GM18858 (cell line): Measurements from ENCODE around the gene C11orf16.
"Not testable (repeated sequence)": the region's sequence is repeated elsewhere in the genome, so short reads cannot be mapped to it uniquely, and the experiment has no call there.

ENCODE experiments used
- ATAC-seq: cut with Tn5 transposase; IDR thresholded peaks from one replicate; pipeline ENCODE4 v1.9.1; 2021; ENCODE audit not compliant: unreplicated experiment

The C11orf16 gene, protein sequence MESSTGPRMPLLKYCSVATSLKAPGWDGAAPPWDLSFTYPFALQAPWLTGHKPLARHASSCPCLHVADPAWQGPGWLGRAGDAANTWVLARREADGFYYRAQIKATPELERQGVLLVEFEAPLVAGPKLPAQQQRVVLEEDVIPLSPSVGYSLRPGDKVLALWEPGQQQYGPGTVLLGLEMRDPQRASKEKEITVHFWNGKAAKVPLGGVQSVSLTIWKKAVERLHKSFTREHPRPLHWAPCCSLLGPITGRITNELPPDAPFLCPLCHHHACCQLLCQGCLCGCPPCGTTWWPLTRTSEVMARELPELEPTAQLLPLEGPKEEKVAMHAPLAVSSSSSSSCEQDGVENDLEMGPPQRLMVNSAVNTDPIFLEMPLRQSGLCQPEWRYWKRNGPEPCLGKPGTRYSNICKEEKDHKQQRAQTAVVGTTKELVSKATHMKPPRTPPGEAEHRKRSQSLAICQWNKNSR

DNA sequence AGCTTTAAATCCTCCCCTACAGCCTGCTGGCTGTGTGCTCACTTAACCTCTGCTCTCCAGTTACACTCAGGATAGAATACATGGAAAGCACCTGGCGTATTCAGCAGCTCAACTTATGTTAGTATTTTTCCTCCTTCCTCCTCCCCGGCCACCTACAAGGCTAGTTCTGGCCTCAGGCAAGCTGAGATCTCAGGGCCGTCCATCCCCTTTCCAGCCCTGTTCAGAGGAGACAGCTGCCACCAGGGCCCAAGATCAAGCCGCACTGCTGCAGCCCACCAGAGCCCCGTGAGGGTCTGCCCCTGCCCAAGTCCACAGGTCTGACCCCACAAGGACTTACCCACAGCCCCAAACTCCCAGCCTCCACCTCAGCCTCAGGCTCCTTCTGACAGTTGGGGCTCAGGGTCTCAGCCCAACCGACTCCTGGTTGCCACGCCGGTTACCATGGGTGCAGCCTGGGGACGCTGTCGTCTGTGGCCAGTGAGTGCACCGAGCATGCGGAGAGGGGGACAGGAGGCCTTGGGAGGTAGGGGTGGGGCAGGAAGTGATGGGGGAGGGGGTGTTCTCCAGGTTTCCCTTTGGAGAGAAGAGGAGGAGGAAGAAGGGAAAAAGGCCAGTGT is at the start of gene C11orf16:
Gene C11orf16 (minus strand): TSS at position 384 of the 617 bp plus-strand sequence. CDS start 639 bp downstream, outside the sequence.
- no peak for ATAC-seq

DNA sequence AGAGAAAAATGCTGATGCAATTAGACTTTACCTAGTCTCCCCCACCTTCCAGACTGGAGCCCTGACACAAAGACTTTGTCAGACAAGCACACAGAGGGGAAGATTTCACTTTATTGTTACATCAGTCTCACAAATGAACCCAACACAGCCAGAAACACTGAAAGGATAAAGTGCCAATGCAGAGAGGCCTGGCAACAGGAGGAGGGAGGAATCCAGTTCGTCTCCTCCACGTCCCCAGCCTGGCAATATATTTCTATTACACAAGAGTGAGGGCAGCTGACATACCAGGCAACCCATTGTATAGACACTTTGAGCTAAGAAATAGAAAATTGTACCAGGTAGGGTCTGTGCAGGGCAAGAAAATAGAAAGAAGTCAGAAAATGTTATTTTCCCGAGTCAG is 47.7 kb upstream of the C11orf16 start:
- no peak for ATAC-seq

DNA sequence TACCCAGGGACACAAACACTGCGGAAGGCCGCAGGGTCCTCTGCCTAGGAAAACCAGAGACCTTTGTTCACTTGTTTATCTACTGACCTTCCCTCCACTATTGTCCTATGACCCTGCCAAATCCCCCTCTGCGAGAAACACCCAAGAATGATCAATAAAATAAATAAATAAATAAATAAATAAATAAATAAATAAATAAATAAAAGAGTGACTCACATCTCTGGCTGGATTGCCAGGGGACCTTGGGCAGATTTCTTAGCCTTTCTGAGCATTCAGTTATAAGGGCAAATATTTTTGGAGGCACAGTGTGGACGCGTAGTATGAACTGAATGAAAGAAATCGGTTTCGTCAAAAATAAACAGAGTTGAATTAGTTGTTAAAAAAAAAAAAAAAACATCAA is 46.6 kb upstream of the C11orf16 start:
- not testable (repeated sequence) for ATAC-seq

DNA sequence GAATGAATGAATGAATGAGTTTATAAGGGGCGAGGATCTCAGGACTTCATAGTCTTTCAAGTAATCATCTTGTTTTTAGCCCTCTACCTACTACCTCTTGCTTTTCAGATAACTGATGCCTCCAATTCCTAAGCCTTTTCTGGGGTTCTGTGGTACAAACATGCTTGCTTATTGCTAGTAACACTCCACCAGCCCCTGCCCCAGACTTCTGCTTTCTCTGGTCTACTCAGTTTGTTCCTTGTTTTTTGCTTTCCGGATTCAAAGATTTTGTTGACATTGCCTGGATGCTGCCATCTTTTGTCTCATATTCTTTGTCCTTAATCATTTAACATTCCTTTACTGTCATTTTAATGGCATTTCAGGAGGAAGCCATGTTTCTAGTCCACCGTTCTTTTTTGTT is 40.4 kb upstream of the C11orf16 start:
- no peak for ATAC-seq

DNA sequence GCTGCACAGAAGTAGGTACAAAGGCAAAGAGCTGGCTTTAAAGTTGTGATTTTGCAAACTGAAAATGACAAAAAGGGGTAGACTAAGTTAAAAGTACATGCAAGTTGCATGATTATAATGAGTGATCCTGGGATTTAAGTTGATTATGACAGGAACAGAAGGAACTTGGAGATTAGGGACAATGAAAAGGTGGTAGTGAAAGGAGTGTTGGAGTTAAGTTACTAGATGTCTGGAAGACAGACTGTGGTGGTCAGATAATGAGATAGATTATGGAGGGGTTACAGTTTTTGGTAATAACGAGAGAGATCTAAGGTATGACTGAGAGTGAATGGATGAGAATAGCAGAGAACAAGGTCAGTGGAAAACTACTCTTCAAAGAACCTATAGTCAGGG is 39.2 kb upstream of the C11orf16 start:
- no peak for ATAC-seq

DNA sequence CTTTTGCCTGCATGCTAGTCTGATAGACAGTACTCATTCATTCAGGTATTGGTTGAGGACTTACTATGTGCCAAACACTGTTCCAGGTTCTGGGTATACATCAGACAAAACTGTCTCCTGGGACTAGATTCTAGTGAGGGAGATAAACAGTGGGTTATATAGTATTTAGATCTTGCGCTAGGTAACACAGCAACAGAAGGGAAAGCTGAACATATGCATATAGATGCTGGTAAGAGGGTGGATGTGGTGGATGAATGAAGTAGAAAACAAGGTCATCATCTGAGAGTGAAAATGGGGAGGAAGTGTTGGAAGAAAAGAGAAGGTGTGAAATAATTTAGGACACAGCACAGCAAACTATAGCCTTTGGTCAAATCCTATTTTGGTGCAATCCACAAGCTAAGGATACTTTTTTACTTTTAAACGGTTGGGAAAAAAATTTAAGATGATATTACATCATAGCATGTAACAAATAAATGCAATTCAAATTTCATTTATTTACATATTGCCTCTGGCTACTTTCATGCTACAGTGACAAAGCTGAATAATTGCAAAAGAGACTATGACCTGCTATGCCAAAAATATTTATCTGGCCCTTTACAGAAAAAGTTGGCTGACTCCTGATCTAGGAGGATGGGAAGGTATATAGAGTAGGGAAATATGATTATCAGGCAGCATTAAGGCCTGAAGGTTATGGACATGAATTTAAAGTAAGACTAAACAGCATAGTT is 38.6 kb upstream of the C11orf16 start:
- ATAC-seq: no peak

DNA sequence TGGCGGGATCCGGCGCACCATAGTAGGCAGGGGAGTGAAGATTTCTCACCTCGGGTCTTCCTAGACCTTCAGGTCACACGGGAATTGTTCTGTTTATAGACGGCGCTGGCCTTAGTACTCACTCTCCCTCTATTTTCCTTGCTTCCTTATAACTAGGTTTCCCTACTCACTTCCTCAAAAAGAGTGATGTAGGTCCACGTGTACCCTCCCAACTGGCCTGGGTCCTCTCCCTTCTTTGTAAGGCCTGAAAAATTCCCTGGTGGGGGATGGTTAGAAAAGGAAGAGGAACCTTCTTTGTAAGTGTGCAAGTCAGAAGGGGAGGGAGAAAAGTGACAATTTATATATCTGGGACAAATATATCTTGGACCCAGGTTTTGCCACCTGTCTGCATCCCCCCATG is 34.4 kb upstream of the C11orf16 start:
- no peak for ATAC-seq

DNA sequence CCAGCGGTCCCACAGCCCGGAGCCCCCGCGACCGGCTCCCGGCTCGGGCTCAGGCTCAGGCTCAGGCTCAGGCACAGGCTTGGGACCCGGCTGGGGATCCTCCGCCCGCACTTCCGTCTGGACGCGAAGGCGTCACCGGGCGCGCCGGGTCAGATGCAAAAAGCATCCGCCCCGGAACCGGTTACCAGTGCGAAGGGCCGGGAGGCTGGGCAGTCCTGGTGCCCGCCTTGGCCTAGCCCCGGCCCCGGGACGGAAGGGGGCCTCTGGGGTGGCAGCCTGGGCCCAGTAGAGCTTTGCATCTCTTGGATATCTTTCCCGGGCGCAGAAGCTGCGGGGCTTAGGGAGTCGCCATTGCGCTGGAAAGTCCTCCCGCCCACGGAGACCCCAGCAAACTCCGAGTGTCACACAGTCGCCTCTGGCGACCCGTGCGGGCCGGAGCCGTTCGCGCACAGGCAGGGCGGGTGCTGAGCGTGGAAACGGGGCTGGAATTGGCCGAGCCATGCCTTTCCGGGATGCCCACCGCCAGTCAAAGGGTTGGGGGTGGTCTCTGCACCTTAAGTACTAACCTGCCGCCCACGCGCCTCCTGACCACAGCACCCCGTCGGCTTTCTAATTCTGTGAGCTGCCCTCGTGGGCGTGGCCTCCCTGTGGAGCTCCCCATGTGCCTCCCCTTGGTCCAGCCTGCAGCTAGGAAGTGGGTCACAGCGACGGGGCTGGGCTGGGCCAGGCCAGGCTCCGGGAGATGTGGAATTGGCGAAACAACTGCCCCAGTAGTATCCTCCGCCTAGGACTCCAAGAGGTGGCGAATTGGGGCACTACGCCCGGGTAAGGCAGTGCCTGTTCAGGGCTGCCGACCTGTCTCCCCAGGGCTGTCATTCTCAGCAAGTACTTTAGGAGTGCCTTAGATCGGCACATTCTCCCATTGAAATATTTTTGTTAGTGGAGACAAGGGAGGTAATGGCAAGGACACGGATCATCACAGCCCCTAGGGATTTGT is 31.9 kb upstream of the C11orf16 start, which contains the start of gene TMEM9B:
Gene TMEM9B (minus strand): TSS at position 119 of the 997 bp plus-strand sequence. CDS start 129 bp downstream, outside the sequence.
- ATAC-seq: peak; percentile 55

DNA sequence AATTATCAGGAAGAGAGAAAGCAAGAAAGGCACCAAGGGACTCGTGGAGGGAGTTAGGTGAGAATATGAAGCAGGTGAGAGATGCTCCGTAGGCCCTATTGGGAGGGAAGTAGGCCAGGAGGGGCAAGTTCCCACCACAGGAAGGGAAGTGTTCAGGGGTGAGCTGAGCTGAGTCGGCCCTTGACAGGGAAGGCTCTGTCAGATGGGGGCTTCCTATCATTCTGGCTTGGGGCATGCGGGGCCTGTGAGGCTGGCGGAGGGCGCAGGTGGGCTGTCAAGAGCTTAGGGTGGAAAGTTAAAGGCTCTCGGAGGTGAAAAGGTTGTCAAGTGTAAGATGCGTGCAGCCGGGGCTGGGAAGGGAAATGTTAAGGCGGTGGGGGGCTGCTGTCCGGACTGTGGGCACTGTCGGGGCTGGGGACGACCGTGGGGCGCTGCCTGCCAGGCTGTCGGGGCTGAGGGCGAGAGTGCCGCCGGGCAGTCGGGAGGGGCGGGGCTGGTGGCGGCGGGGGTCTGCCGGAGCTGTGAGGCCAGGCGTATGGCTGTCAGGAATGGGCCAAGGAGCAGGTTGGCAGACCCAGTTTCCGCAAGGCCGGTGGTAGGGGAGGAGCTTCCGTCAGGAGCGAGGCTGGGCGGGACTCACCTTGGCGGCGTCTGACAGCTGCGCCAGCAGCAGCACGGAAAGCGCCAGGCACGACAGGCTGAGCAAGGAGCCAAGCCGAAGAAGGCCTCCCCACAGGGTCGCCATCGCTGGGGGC is 31.0 kb upstream of the C11orf16 start:
- ATAC-seq: peak; percentile 46

DNA sequence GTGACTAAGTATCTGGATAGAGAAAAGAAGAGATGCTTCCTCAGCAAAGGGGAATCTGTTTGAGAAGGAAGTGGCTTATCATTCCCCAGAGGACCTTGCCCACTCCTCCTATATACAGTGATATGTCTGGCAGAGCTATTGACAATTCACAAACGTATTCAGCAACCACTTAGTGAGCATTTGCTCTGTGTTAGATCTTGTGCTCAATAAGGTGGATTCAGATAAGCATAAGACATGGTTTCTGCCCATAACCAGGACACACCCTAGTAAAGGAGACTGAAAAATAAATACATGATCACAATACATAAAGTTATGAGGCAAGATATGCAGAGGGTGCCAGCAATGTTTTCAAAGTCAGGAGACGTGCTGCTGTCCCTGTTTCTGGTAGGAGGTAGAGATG is 30.1 kb upstream of the C11orf16 start:
- no peak for ATAC-seq

DNA sequence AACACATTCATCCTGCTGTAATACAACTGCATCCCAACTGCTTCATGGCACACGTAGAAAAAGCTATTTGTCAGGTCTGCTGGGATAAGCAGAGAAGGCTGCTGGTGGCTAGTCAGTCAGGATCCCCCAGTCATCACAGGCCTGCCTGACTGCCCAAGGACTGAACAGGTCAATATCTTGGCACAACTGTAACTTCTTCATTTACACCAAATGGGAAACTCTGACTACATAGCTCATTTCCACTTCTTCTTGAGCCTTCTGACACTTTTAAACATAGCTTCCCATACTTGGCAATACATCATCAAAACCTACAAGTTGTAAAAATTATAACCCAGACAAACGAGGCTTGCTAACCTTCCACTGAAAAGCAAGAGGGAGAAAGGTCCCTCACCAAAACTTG is 28.7 kb upstream of the C11orf16 start:
- no peak for ATAC-seq

DNA sequence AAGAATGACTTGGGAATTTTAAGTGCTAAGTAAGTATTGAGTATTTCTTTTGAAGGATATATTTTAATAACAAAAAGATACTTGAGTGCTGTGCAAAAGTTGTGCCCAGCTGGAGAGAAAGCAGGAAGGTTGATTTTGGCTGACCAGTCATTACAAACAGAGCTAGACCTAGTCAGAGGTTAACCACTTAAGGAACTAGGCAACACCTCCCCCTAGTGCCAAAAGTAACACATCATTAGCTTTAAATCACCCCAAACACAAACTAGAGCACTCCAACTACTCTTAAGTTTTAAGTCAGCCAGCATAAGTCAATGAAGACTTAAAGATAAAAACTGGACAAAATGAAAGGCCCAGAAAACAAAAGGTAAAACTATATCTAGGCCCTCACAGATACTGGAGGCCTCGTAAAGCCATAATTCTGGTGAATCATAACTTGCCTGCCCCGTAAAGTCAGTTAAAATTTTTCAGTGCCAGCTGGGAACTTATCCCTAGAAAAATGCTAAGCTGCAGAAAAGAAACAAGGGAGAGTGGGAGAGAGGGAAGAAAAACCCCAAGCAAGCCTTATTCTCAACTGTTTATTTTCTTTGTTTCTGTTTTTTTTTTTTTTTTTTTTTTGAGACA is 26.9 kb upstream of the C11orf16 start:
- ATAC-seq: peak; percentile 37

DNA sequence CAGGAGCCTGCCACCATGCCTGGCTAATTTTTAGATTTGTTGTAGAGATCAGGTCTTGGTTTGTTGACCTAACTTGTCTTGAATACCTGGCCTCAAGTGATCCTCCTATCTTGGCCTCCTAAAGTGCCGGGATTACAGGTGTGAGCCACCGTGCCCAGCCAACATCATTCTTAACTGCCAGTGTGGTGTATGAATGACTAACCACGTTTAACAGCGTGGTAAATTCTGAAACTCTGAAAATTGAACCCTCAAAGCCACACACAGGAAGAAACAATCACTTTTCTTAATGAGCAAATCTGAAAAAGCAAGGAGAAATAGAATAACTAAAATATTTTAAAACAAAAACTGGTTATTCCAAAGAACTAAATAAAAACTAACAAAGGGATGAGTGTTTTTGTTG is 24.1 kb upstream of the C11orf16 start:
- no peak for ATAC-seq

DNA sequence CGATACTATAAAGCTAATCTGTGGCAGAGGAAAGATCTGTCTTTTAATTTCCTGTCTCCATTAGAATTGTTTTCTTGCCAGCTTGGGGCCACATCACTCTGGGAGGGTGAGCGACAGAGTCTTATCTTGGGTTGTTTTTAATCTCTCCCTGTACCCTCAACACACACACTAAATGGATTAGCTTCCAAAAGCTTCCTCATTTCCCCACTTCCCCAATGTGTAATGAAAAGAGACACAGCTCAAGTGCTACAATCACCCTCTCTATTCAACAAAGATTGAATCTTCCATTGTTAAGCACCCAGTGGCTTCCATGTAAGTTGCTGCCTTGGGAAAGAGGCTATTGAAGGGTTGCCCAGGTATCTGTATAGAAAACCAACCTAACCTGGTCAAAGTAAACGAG is 16.1 kb upstream of the C11orf16 start:
- ATAC-seq: no peak

DNA sequence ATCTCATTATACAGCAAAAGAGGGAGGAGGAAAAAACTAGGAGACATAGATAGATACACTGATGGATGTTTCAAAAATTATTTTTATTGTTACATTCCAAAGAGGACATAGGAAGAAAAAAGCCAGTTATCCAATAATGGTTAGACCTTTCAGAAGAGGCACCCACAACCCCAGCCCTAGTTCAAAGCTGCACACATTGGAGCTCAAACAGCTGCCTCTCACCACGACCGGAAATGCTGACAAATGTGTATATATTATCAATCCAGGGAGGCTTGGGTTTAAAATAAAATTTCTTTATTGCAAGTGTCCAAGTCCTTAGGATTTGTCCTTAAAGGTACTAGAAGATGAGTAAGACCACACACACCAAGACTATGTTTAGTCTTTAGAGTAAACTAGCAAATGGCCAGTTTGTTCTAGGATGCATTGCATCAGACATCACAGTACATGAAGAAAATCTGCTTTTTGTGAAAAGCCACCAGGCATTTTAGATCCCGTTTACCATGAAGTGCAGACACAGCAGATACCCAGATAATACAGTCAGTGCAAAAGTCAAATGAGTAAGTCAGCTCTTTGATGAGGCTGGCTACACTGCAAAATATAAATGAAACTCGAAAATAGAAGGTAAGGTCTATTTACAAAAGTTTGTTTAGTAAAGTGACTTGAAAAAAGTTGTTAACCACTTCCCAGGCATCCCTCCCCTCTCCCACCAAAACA is 14.6 kb upstream of the C11orf16 start:
- ATAC-seq: no peak

DNA sequence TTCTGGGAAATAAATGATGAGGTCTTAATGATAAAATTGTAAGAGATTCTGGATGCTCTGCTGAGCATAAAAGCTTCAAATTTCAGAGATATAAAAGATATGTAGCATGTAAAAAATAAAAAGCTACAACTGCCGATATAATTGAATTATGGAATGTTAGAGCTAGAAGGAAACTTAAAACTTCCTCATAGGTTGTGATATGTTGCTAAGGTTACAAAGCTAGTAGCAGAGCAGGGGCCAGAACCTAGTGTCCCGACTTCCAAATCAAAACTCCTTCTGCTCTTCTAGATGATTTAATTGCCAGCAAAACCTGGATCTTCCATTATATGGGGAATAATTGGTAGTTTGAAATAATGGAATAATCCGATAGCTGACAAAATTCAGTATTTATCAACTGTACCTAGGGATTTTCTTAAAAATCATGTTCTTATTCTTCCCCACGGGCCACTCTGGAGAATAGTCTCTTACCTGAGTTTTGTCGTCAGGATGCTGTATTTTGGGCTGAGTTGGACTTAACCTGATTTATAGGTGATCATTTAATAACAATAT is 9.8 kb upstream of the C11orf16 start, which contains the start of gene ASCL3:
Gene ASCL3 (minus strand): TSS at position 499 of the 549 bp plus-strand sequence. CDS start 4,855 bp downstream, outside the sequence.
- no peak for ATAC-seq

DNA sequence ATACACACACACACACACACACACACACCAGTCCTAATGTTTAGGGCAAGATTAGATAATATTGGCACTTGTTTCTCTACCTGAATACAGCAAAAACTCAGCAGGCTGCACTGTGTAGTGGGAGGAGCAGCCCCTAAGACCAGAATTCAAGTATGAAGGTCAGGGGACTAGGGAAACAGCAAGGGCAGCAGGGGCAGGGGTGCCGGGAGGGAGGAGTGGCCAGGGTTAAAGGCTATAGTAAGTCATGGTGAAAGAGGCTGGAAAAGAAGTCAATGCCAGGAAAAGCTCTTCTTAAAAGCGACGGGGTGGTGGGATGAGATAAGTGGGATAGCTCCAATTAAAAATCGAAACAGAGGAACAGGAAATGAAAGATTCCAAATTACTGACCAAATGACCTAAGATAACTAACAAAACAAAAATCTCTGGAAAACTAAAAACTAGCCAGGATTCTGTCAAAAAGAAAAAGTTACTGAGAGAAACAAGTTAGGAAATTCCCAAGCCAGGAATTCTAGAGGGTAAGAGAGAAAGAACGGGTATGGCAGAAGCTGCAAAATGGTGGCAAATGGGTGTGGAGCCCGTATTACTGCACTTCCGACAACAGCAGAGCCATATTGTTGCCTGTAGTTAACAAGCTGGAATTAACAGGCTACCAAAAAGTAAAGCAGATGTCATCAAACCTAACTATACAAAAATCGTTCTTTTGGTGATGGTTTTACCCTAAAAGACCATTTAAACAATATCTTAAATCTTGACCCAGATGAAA is 8.8 kb upstream of the C11orf16 start:
- no peak for ATAC-seq
